Naive B cell (primary cell): ENCODE results near the gene SLC22A1. TPM values are rescaled to one million over a fixed set of nuclear protein-coding genes. Genes with fewer than 3 reads are reported as not detected.
"Not testable (repeated sequence)": the region's sequence is repeated elsewhere in the genome, so short reads cannot be mapped to it uniquely, and the experiment has no call there.

Experiments
- ATAC-seq, 2 donors: fragments of 150-1000 bp; cut with Tn5 transposase; 2 replicates each; pipeline ENCODE4 v1.10.0; 2021; ENCODE audit warnings: low read depth in 2 of 2, mild to moderate bottlenecking in 2 of 2, moderate library complexity in 2 of 2
- DNase-seq: peaks from one replicate; pipeline ENCODE4 v3.0.0; 2022
- H3K27ac Mint-ChIP-seq, 6 donors: one replicate each; pipeline ENCODE4 v1.8.0; 2020 to 2022; ENCODE audit warnings: mild to moderate bottlenecking in 6 of 6, mixed read lengths in 6 of 6, moderate library complexity in 5 of 6, inconsistent platforms in 2 of 6
- H3K27me3 Mint-ChIP-seq, 3 donors: one replicate each; pipeline ENCODE4 v1.8.0; 2021 to 2022; ENCODE audit warnings: mixed read lengths in 3 of 3, mild to moderate bottlenecking in 1 of 3
- H3K36me3 Mint-ChIP-seq, 2 donors: one replicate each; pipeline ENCODE4 v1.8.0; 2020 to 2022; ENCODE audit warnings: mixed read lengths in 2 of 2, inconsistent platforms in 1 of 2, mild to moderate bottlenecking in 1 of 2
- H3K4me1 Mint-ChIP-seq, 3 donors: one replicate each; pipeline ENCODE4 v1.8.0; 2020 to 2022; ENCODE audit warnings: mixed read lengths in 3 of 3, inconsistent platforms in 1 of 3, mild to moderate bottlenecking in 1 of 3, moderate library complexity in 1 of 3
- H3K4me3 Mint-ChIP-seq, 8 donors: one replicate each; pipeline ENCODE4 v1.8.0; 2020 to 2022; ENCODE audit warnings: mild to moderate bottlenecking in 8 of 8, mixed read lengths in 8 of 8, moderate library complexity in 8 of 8, inconsistent platforms in 2 of 8
- H3K9me3 Mint-ChIP-seq, 7 donors: one replicate each; pipeline ENCODE4 v1.8.0; 2020 to 2022; ENCODE audit warnings: mixed read lengths in 7 of 7, mild to moderate bottlenecking in 5 of 7, inconsistent platforms in 2 of 7, moderate library complexity in 1 of 7
- polyA plus RNA-seq, 6 donors: library from polyadenylated mRNA; unstranded; fragments of 300-500 nt; fragmentation: Illumina TruSeq; gene quantifications; one replicate each; pipeline ENCODE4 v1.2.3, GENCODE V29; 2021; ENCODE audit warnings: low read depth in 6 of 6

The SLC22A1 gene
- polyA plus RNA-seq, 6 donors from 2014 or later: not detected

DNA sequence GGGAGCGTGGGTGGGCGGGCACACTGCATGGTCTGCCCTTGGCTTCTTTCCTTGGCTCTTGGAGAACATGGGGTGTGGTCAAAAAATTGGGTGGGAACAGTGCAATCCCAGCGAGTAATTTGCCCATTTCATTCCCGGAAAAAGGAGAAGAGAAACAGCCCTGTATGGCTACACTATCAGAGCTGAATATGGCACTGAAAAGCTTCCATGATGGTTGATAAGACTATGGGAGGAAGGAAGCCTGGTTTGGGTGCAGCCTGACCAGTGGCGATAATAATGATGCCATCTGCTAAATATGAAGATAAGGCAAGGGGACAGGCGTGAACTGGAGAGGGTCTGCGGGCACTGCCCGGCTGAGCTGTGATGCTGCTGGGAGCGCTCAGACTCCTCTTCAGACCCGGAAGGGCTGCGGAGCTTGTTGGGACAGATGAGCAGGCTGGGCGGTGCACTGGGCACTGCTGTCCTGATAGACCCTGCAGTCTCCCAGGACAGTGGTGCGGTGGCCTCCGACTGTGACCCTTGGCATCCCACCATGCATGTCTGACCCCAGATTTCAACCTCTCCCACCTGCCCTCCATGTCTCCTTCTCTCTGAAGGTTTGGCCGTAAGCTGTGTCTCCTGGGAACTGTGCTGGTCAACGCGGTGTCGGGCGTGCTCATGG lies 10.2 kb downstream of the SLC22A1 start:
- Mint-ChIP-seq H3K27me3 (peaks cover 0 to 6% (median 0%) of the 10 kb centered on the region in 3 donors), H3K4me1 (peaks cover 0 to 6% (median 0%) of the 10 kb centered on the region in 3 donors), H3K36me3 (no peaks in the 10 kb centered on the region), H3K27ac (no peak overlapping the region), H3K9me3 (no peaks in the 10 kb centered on the region), H3K4me3 (no peak overlapping the region)
- no peak for DNase-seq
- ATAC-seq: no peak

DNA sequence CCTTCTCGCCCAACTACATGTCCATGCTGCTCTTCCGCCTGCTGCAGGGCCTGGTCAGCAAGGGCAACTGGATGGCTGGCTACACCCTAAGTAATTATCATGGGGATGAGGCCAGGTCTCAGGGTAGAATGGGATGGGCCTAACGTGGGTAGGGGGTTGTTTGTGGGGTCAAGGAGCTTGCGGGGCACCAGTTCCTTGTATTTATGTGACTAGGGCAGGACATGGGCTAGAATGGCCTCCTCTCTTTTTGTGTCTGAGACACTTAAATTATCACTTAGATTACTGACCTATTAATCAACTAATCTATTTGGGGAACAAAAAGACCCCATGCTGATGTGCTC lies 10.7 kb downstream of the SLC22A1 start:
- Mint-ChIP-seq H3K27ac (no peak overlapping the region), H3K4me1 (peaks cover 0 to 6% (median 0%) of the 10 kb centered on the region in 3 donors), H3K4me3 (no peak overlapping the region), H3K9me3 (no peaks in the 10 kb centered on the region), H3K27me3 (peaks cover 0 to 6% (median 0%) of the 10 kb centered on the region in 3 donors), H3K36me3 (no peaks in the 10 kb centered on the region)
- ATAC-seq (no peak), DNase-seq (no peak)

DNA sequence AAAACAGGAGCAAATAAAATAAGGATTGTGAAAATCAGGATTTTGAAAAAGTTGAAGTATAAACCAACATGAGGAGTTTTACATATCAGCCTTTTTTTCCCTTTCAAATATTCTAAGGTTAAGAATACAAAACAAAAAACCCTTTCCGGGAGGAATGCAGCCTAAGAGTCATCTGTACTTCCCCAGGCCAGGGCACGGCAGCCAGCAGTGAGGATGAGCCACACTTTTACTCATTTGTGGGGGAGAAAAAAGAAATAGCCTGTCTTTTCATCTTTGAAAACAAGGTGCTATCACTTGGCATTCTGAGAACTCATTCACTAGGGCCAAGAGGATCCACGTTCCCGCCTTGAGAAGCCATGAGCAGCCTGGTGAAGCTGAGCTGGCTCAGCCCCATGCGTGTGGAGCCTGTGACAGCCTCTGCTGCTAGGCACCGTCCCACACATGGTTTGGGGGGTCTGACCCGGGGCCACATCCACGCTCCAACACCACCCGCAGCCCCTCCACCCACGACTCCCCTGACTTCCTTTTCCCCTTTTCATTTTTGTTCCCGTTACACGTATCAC lies 11.2 kb downstream of the SLC22A1 start:
- DNase-seq (no peak), ATAC-seq (no peak)
- Mint-ChIP-seq H3K9me3 (no peaks in the 10 kb centered on the region), H3K4me3 (peak overlapping the region in 1 of 8 donors; percentile 3), H3K36me3 (no peaks in the 10 kb centered on the region), H3K27me3 (peaks cover 0 to 6% (median 0%) of the 10 kb centered on the region in 3 donors), H3K4me1 (peaks cover 0 to 10% (median 0%) of the 10 kb centered on the region in 3 donors), H3K27ac (no peak overlapping the region)

DNA sequence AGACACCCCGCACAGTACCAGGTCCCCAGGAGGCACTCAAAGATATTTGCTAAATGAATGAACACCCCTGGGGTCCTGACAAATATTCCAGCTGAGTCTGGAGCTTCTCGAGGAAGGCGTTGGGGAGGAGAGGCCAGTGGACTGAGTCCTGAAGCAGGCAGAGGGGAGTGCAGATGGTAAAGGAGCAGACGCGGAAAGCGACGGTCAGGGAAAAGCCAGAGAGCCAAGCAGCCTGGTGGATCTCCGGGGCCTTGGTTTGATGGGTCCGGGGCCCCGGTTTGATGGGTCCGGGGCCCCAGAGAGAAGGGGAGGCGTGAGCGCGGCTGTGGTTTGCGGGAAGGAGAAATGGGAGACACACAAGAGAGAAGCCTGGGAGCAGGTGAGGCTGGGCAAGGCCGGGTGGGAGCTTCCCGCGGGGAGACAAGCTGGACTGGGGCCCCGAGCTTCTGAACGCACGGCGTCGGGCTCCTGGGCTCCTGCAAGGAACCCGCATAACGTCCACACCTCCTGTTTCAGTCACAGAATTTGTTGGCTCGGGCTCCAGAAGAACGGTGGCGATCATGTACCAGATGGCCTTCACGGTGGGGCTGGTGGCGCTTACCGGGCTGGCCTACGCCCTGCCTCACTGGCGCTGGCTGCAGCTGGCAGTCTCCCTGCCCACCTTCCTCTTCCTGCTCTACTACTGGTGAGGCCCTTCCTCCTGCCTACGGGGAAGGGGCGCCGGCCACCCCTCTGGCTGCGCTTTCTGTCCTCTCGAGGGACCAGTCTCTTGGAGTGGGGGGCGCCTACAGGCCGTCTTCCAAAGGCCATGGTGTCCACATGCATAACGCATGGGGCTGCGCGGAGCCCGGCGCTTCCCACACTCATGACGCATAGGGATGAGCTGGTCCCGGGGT lies 12.1 kb downstream of the SLC22A1 start:
- Mint-ChIP-seq H3K4me1 (peaks cover 0 to 10% (median 6%) of the 10 kb centered on the region in 3 donors), H3K36me3 (no peaks in the 10 kb centered on the region), H3K27me3 (peaks cover 0 to 11% (median 0%) of the 10 kb centered on the region in 3 donors), H3K27ac (no peak overlapping the region), H3K4me3 (no peak overlapping the region), H3K9me3 (no peaks in the 10 kb centered on the region)
- DNase-seq (no peak), ATAC-seq (no peak)

DNA sequence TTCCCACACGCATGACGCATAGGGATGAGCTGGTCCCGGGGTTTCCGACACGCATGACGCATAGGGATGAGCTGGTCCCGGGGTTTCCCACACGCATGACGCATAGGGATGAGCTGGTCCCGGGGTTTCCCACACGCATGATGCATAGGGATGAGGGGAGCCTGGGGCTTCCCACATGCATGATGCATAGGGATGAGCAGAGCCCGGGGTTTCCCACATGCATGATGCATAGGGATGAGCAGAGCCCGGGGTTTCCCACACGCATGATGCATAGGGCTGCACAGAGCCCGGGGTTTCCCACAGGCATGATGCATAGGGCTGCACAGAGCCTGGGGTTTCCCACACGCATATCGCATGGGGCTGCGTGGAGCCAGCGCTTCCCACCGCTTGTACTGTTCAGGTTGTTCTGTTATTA lies 12.7 kb downstream of the SLC22A1 start:
- not testable (repeated sequence) for DNase-seq, H3K27ac Mint-ChIP-seq, H3K36me3 Mint-ChIP-seq, H3K4me1 Mint-ChIP-seq, H3K9me3 Mint-ChIP-seq, ATAC-seq, H3K4me3 Mint-ChIP-seq
- peaks cover 0 to 11% (median 0%) of the 10 kb centered on the region in 3 donors for H3K27me3 Mint-ChIP-seq

DNA sequence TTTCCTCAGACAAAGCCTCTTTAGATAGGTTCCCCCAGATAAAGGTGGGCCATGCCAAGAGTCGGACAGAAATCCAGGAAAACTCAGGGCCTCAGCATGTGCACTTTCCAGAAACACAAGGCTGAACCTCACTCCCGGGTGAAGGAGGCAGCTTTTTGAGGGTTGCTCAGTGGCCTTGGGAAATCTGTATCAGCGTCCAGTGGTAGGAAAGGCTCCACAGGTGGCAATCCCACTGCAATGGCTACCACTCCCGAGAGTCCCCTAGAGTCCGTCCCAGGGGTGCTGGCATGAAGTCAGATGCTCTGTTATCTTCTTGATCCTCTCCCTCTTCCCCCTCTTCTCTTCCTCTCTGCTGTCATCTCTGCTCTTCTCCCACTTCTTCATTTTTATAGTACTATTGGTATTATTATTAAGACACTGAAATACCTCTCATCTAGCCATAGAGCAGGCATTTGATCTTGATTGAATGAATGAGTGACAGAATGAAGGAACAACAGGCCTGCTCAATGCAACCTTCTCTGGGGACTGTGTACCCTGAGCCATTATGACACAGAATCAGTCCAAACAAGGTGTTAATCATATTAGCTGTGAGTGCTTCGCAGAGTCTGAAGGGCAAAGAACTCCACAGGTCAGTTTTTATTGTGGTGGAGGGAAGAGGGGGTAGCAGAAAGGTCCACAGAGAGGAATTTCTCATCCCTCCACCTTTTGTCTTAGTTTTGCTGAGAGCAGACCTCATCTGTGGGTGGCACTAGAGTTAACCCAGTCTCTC lies 13.3 kb downstream of the SLC22A1 start:
- H3K36me3 Mint-ChIP-seq: no peaks in the 10 kb centered on the region
- H3K9me3 Mint-ChIP-seq: no peaks in the 10 kb centered on the region
- no peak overlapping the region for H3K4me3 Mint-ChIP-seq
- H3K27ac Mint-ChIP-seq: peak overlapping the region in 1 of 6 donors; percentile 12
- DNase-seq (no peak), ATAC-seq (no peak)
- peaks cover 0 to 11% (median 0%) of the 10 kb centered on the region in 3 donors for H3K27me3 Mint-ChIP-seq
- H3K4me1 Mint-ChIP-seq: peaks cover 0 to 7% (median 4%) of the 10 kb centered on the region in 3 donors

DNA sequence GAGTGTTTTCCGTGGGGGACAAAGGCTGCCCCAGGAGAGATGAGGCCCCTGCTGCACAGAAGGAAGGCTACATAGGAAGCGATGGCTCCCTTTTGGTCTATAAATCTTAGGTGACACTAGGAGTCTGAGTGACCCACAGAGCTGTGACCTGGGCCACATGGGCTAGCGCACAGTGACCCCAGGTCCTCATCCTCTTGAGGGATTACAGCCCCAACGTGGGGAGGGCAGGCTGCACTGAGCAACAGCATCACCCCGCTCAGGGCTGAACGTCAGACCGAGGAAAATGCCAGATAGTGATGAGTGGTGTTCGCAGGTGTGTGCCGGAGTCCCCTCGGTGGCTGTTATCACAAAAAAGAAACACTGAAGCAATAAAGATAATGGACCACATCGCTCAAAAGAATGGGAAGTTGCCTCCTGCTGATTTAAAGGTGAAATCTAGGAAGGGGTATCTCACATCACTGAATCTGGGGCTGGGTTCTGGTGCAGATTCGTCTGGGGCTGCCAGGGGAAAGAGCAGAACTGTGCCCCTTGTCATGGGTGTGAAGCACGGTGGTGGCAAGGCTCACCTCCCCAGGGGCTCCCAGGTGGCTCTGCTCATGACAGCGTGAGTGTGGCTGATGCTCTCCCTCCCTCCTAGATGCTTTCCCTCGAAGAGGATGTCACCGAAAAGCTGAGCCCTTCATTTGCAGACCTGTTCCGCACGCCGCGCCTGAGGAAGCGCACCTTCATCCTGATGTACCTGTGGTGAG lies 14.5 kb downstream of the SLC22A1 start:
- H3K4me1 Mint-ChIP-seq: peaks cover 0 to 7% (median 4%) of the 10 kb centered on the region in 3 donors
- H3K4me3 Mint-ChIP-seq: no peak overlapping the region
- DNase-seq (no peak), ATAC-seq (no peak)
- peak overlapping the region in 2 of 6 donors; percentile 12 to 78 for H3K27ac Mint-ChIP-seq
- H3K27me3 Mint-ChIP-seq: peaks cover 0 to 11% (median 0%) of the 10 kb centered on the region in 3 donors
- no peaks in the 10 kb centered on the region for H3K36me3 Mint-ChIP-seq
- H3K9me3 Mint-ChIP-seq: peaks cover 0 to 1% (median 0%) of the 10 kb centered on the region in 7 donors

DNA sequence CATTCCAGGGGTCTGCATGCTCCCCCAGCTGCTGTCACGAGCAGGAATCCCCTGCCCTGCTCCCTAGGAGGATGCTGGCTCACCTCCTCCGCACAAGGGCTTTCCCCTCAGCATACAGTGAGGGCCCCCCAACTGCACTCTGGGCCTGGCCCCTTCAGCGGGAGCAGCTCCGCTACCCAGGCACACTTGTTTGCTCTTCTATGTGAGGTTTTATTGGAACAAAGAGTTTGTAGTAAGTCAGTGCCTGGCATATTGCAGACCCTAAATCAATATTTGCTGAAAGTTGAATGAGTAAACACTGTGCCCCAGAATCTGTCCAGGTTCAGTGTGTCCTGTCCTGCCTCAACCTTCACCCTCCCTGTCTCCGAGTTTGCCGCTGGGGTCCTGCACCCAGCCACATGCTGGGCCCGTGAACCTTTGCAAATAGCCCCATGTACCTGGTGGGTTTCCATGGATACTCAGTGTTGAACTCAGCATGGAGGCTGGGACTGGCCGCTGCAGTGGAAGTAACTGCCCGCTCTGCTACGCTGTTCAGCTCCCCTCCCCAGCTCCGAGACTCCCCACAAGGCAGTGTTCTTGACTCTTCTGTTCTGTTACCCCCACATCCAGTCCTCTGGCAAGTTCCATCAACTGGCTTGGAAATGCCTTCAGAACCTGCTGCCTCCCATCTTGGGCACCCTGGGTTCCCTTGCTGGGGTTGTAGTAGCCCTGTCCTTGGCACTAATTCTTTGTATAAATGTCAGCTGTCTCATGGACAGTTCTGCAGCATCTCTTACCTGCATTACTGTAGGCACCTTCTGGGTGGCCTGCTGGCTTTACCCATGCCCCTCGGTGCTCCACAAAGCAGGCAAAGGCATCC lies 15.7 kb downstream of the SLC22A1 start:
- Mint-ChIP-seq H3K36me3 (no peaks in the 10 kb centered on the region), H3K27ac (peak overlapping the region in 2 of 6 donors; percentile 65 to 75), H3K4me1 (peaks cover 0 to 7% (median 4%) of the 10 kb centered on the region in 3 donors), H3K4me3 (no peak overlapping the region), H3K27me3 (peaks cover 7 to 11% (median 8%) of the 10 kb centered on the region in 3 donors), H3K9me3 (peaks cover 0 to 2% (median 0%) of the 10 kb centered on the region in 7 donors)
- ATAC-seq (no peak), DNase-seq (no peak)

DNA sequence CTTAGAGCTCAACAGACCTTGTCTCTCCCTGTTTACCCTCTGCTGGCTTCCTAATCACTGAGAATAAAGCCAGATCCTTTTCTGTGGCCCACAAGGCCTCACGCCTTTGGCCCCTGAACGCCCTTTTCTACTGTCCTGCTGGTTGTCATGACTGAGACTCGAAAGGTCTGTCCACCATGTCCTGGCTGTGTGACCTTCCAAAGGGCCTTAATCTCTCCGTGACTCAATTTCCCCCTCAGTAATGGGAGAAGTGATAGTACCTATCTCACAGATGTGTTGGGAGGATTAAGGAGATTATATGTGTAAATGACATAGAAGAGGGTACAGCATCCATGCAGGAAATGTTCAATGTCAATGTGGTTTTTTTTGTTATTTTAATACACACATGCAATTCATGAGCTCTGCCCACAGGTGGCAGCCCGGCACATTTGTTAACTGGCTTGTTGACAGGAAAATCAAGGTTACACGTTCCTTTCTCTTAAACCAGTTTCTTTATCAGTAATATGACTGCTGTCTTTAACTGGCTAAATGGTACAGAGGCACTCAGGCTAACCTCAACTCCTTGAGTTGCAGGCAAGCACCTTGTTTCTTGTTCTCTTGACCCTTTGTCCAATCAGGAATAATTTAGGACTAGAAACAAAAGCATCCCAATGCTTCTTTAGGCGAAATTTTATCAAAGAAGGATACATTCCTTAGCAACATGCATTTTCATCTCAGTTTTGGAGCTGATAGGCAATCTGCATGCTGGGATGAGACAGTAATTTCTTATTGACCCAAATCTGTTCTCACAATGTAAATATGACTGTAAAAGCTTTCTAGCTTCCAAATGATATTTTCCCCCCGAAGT lies 16.6 kb downstream of the SLC22A1 start:
- DNase-seq: peak; percentile 11
- ATAC-seq: no peak
- Mint-ChIP-seq H3K27ac (no peak overlapping the region), H3K36me3 (no peaks in the 10 kb centered on the region), H3K4me1 (peaks cover 0 to 7% (median 4%) of the 10 kb centered on the region in 3 donors), H3K9me3 (peaks cover 0 to 2% (median 0%) of the 10 kb centered on the region in 7 donors), H3K4me3 (no peak overlapping the region), H3K27me3 (peaks cover 7 to 11% (median 8%) of the 10 kb centered on the region in 3 donors)

DNA sequence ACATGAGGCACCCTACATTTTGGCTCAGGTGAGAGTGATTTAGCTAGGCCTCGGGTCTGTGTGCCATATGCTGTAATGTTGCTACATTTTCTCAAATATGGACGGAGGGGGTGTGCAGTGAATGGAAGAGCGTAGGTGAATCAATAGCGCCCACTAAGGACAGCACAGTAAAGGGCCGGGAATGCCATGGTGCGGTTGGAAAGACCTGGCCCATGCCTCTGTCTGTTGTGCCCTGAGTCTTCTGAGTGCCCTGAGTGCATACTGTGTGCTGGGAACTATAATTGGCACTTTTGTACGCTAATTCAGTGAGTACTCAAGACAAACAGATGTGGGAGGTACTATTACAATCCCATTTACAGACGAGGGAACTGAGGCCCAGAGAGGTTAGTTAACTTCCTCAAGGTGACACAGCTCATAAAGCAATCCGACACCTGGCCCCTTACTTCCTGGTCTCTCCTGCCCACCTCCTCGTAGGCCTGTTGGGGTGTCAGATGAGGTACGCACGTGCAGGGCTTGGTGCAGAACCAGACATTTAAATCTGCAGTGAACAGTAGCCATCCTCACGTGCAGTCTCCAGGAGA lies 17.3 kb downstream of the SLC22A1 start:
- peaks cover 0 to 7% (median 4%) of the 10 kb centered on the region in 3 donors for H3K4me1 Mint-ChIP-seq
- no peaks in the 10 kb centered on the region for H3K36me3 Mint-ChIP-seq
- H3K4me3 Mint-ChIP-seq: no peak overlapping the region
- ATAC-seq (no peak), DNase-seq (no peak)
- peaks cover 0 to 3% (median 1%) of the 10 kb centered on the region in 7 donors for H3K9me3 Mint-ChIP-seq
- H3K27me3 Mint-ChIP-seq: peaks cover 7 to 11% (median 8%) of the 10 kb centered on the region in 3 donors
- peak overlapping the region in 1 of 6 donors; percentile 86 for H3K27ac Mint-ChIP-seq

DNA sequence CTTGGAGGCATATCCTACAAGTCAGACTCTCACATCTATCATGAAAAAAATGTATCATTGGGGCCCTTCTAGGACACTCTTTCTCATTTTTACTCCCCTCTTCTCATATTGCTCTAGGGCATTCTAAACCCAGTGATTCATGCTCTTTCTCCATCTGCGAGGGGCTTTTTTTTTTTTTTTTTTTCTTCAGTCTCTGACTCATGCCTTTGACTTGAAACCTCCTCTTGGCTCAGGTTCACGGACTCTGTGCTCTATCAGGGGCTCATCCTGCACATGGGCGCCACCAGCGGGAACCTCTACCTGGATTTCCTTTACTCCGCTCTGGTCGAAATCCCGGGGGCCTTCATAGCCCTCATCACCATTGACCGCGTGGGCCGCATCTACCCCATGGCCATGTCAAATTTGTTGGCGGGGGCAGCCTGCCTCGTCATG lies 17.8 kb downstream of the SLC22A1 start:
- no peak for ATAC-seq
- Mint-ChIP-seq H3K9me3 (peaks cover 0 to 9% (median 3%) of the 10 kb centered on the region in 7 donors), H3K36me3 (no peaks in the 10 kb centered on the region), H3K4me3 (no peak overlapping the region), H3K27me3 (peaks cover 8 to 11% (median 10%) of the 10 kb centered on the region in 3 donors), H3K27ac (peak overlapping the region in 1 of 6 donors; percentile 86), H3K4me1 (peaks cover 0 to 7% (median 4%) of the 10 kb centered on the region in 3 donors)
- no peak for DNase-seq
